Measurements from ENCODE around the gene NLGN4Y.

NLGN4Y gene

DNA sequence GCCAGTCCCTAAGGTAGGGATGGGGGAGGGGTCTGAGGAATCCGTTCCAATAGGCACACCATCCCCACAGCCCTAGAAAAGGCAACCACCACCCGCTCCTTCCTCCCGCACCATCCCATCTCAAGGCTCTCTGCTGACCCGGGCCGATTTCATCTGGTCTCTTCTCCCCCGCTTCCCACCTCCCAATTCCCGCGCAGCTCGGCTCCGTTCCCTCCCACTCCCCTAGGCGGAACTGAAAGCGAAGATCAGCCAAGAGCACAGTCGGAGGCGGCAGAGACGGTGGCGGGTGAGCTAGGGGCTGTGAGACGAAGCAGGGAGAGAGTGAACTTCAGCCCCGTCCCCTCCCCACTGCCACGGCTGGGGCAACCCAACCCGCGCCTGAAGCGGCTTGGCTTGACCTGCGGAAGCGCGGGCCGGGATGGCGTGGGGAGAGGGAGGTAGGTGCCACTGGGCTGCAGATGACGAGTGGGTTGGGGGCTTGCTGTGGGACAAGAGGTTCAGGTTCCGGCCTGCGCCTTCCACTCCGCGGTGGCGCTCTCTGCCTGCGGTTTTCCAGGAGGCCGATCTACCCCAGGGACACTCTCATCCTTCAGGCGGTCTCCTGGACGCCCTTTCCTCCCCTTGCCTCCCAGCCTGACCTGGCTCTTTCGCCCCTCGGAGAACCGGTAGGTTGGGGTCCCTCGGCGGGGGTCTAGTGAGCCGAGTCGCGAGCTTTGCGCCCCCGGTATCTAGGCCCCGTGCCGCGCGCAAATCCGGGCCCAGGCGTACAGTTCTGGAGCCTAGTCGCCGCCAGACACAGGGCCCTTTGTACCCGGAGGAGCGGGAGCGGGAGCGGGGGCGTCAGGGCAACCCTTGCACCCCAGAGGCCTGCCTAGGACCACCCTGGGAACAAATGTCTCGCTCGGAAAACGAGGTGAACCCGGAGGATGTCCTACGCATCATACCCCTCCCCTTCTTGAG is at the start of gene NLGN4Y:
TSS of gene NLGN4Y (plus strand) at position 258 of the 960 bp plus-strand sequence. CDS start 97,591 bp downstream, outside the sequence.
- DNase-seq (ENCODE audit: low read depth in 3 of 3), result peak in 1 of 3 experiments; percentile 1

DNA sequence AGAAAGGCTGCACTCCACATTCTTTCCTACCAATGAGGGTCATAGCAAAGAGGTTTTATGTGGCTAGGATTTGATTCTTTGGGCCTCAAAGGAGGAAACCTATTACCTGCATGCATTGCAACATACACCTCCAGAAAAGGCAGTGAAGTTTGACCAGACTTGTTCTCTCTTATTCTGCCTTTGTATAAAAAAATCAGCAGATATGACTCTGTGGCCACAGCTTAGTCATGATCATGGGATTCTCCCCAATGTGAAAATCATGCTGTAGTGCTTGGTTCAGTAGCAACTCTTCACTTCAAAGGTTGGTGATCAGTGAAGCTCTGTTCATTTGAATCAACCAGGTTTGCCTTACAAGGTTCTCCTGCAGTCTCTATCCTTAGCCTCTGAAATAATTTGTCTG is 38.4 kb upstream of the NLGN4Y start:
- DNase-seq (ENCODE audit: low read depth in 3 of 3), result no peak

DNA sequence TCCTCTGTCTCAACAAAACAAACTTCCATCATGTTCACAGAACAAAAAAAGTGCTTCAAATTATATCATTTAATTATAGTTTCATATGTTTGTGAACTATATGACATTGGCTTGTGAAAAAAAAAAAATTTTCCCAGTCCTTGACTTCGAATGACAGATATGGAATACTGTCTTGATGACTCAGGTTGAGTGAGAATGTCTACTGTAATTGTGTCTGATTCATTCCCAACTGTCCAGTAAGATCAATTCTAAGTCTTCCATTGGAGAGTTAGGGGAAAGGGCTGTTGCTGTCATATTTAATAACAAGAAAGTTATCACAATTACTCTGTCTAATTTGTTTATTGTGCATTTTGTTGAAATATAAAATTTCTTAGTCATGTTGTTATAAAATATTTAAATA is 34.1 kb upstream of the NLGN4Y start:
- DNase-seq (ENCODE audit: low read depth in 3 of 3), result no peak

DNA sequence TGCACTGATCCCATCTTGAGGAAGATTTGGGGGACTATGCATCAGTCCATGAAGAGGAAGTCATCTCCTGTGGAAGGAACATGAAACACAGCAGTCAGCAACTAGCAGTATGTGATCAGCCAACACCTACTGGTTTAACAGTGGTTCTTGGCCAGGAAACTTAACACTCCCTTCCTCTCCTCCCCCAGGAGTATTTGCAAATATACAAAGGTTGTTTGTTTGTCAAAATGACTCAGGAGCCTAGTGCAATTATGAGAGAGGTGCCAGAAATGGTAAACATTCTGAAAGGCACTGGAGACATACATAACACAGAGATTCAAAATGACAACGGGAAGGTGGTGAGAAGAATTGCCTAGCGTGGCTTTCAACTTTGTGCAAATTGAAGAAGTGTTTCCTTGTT is 26.3 kb upstream of the NLGN4Y start:
- DNase-seq (ENCODE audit: low read depth in 3 of 3), result no peak

DNA sequence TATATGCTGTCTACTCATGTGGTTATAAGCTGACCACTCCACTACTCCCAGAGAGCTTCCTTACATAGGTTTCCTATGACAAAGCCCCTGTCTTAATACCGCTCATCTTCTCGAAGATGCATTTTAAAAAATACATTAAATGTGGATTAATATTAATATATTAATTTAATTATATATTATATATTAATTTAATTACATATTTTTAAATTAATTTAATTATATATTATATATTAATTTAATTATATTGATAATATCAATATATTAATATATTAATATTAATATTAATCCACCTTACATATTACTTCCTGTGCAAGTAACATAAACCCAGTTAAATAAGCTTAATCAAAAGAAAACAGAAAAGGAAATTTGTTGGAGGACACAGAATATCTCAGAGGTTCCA is 19.7 kb upstream of the NLGN4Y start:
- no peak for DNase-seq (ENCODE audit: low read depth in 3 of 3)

DNA sequence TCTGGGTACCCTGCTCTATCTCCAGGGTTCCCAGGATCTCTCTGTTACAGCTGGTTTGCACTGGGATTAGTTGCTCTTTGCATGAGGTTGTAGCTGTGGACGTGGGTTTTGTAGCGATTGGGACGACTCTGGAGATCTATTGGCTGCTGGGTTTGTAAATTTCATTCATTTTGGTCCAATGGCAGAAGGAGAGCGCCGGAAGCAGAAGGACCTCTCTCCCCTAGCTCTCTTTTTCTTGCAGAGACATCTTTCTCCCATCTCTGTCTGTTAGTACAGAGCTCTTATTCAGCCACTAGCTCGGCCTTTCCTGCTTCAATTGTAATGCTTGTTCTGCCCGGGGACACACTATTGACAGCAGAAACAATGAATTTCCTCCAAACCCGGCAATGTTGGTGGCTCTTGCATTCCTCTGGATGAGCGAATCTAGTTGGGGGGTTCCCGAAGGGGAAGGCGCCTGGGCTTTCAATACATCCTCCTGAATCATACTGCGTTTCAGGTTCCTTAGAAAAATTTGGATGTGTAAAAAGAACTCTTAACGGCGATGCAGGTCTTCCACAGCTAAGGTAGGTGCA is 1.9 kb upstream of the NLGN4Y start:
- DNase-seq (ENCODE audit: low read depth in 3 of 3), result no peak

DNA sequence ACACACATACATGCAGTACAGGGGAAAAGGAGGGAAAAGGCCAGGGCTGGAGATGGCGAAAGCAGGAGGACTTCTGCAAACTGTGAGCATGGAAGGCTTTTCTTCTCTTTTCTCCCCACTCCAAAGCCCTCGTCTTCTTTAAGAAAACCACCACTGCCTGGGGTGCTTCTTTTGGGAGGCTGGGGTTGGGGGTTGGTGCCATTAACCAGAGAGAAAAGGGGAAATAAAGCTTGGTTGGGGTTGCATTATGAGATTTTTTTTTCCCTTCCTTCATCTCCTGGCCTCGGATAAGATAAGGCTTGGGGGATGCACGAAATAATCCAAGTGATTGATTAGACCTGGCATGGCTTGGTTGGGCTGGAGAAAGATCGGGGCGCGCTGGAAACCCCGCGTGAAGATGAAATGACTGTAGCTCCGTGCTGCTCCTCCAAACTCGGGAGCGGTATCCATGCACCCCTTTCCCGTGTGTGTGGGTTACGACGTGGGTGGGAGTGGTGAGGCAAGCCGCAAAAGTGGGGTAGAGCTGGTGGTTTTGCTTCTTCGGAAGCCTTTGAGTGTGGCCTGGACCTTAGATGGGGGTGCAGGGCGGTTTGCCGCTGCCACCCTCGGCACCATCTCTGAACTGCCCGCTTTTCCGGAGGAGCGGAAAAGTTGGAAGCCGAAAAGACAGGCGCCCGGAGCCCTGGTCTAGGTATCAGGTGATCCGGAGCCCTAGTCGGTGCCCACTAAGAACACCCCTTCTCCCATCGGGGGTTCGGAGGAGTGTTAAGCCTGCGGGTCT is 648 bp upstream of the NLGN4Y start:
- DNase-seq (ENCODE audit: low read depth in 3 of 3), result no peak

DNA sequence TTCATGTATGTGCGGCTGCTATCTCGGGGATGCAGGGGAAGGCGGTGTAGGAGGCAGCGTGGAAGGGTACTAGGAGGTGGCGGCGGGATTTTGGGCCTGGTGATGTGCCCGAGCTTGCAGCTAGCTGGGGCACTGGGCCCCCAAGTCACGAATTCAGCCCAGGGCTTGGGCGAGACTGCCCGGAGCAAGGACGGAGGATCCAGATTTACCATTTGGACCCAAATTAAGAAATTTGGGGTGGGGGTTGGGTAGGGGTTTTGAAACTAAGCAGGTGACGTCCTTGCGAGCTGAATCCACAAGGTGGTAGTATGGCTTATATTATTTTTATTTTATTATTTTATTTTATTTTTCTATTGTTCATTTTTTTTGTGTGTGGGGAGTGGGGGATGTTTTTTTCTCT is 986 bp downstream of the NLGN4Y start:
- DNase-seq (ENCODE audit: low read depth in 3 of 3), result no peak

DNA sequence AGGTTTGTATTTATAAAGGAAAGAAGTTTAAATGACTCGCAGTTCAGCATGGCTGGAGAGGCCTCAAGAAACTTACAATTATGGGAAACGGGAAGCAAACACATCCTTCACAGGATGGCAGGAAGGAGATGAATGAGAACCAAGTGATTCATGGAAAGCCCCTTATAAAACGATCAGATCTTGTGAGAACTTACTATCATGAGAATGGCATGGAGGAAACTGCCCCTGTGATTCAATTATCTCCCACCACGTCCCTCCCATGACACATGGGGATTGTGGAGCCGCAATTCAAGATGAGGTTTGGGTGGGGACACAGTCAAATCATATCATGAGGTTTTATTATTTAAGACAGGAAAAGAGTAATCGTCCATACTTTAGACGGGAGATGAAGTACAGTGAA is 4.0 kb downstream of the NLGN4Y start:
- no peak for DNase-seq (ENCODE audit: low read depth in 3 of 3)

DNA sequence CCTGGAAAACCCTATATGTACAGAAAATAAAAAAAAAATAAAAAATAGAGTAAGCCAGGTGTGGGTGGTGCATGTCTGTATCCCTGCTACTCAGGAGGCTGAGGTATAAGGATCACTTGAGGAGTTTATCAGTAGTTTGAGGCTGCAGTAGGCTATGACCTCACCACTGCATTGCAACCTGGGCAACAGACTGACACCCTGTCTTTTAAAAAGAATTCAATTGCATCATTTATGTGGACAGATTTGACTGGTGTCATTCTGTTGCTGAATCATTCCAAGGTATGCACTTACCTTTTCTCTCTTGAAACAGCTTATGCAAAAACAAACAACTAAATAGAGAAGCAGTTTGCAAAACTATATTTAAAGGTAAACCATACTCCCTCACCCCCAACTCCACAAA is 12.4 kb downstream of the NLGN4Y start:
- DNase-seq (ENCODE audit: low read depth in 3 of 3), result no peak

DNA sequence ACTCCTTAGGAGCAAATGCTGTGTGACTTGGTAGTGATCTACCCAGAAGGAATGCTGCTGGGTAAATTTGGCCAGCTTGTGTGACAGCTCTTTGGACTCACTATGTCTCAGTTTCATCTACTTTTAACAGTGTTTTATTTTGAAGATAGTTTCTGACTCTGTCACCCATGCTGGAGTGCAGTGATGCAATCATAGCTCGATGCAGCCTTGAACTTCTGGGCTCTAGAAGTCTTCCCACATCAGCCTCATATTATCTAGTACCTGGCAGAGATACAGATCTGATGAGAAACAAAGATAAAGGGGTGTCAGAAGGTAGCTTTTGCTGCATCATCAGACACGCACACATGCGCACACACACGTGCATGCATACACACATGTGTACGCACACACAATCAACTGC is 19.2 kb downstream of the NLGN4Y start:
- DNase-seq (ENCODE audit: low read depth in 3 of 3), result no peak

DNA sequence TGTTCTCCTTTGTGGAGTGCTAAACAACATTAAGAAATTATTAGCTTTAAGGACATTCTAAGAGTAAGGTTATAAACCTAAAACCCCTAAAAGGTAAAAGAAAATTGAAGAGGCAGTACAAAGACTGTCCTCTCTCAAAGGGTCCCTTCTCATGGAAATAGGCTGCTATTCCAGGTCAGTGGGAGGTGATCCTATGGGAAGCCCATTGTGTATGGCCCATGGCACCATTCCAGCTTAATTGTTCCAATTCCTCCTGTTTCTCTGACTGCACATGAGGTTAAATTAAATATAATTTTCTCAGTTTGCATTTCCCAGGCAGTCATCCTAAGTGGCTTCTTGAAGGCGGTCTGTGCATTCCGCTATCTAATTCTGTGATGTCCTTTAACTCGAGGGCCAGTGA is 57.0 kb downstream of the NLGN4Y start:
- no peak for DNase-seq (ENCODE audit: low read depth in 3 of 3)

DNA sequence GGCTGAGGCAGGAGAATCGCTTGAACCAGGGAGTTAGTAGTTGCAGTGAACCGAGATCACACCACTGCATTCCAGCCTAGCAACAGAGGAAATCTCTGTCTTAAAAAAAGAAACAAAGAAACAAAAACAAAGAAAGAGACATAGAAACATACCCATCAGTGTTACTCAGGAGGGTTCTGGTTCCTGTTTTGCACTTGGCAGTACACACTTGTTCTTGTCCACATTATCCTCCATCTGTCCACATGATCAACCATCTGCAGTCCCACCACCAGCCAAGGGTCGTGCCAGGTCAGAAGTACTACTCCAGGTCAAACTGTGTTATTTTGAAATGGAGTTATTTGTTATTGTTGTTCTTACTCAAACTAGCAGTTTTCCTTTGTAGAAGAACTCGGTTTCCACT is 62.4 kb downstream of the NLGN4Y start:
- DNase-seq (ENCODE audit: low read depth in 3 of 3), result no peak

DNA sequence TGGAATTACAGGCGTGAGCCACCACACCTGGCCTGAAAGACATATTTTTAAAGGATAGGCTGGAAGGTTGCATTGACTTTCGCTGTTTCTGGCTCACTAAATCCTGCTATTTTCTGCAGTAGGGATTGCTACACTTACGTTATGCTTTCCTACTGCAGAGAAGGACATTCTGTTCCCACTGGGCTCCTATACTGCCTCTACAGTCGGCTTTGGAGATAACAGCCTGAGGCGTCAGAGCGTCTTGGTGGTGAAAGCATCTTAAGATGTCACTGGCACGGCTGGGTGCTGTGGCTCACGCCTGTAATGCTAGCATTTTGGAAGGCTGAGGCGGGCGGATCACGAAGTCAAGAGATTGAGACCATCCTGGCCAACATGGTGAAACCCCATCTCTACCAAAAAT is 77.0 kb downstream of the NLGN4Y start:
- no peak for DNase-seq (ENCODE audit: low read depth in 3 of 3)

DNA sequence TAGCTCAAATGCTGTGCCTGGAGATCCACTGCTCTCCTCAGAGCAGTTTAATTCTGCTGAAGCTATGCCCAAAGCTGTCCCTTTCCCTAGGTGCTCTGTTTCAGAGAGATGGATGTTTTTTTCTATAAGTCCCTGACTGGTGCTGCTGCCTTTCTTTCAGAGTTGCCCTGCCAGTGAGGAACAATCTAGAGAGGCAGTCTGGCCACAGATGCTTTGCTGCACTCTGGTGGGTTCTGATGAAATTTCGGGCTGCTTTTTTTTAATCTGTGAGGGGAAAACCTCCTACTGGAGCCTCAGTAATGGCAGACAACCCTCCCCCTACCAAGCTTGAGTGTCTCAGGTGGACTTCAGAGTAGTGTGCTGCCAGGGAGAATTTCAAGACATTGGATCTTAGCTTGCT is 93.3 kb downstream of the NLGN4Y start:
- DNase-seq (ENCODE audit: low read depth in 3 of 3), result no peak

DNA sequence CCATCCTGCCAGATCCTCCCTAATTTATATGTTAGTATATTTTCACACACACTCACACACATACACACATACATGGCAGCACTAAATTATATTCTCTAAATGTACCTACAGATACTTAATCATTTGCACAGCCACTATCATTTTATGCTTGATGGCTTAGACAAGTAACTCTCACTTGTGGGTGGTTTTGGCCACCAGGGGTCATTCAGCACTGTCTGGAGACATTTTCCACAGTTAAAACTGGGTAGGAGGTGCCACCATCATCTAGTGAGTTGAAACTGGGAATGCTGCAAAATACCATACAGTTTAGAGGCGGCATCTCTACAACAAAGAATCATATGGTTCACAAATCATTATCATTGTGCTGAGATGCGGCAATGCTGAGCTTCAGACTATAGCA is 94.2 kb downstream of the NLGN4Y start:
- DNase-seq (ENCODE audit: low read depth in 3 of 3), result no peak

DNA sequence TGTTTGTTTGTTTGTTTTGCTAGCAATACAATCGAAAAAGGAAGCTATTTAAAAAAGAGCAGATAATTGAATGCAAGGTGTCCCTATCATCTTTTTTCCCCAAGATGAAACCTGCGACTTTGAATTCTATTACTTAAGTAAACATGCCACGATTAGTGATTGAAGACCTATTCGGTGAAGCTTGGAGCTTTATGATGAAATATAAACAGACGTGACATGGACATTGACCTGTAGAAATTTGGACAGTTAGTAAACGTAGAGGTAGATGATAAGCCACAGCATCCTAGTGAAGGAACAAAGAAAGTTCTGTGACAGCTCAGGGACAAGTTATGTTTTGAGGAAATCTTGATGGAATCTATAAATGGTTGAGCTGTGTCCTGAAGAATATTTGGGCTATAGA is 103.9 kb downstream of the NLGN4Y start:
- no peak for DNase-seq (ENCODE audit: low read depth in 3 of 3)

DNA sequence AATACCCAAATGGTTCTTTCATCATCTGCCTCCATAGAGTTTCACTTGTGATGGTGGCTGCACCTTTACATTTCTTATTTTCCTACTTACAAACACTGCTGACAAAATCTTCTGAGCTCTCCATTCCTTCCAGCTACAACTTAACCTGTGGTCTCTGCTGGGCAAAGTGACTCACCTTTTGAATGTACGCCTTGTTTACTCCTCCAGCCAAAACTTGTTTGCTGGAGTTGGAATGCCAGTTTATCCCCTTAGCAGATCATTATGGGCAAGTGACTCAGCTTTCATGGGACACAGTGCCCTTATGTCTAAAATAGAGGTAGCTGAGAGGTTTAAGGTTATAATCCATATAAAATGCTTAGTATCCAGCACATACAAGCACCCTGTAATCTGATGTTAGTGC is 107.3 kb downstream of the NLGN4Y start:
- no peak for DNase-seq (ENCODE audit: low read depth in 3 of 3)

DNA sequence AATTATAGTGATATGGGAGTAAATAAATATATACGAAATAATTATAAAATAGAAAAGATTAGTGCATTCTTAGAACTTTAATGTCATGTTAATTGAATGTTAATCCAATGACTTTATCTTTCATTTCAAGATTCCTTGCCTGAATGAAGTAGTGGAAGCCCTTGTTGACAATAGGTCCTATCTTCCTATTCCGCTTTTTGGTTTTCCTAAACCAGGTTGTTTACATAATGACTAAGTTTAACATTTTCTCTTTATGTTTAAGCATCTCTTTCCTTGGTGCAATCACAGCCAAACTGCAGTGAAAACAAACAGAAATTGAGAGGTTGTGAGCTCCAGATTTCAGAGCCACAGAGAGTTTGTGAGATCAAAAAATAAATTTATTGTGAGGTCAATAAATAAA is 109.4 kb downstream of the NLGN4Y start:
- DNase-seq (ENCODE audit: low read depth in 3 of 3), result no peak

DNA sequence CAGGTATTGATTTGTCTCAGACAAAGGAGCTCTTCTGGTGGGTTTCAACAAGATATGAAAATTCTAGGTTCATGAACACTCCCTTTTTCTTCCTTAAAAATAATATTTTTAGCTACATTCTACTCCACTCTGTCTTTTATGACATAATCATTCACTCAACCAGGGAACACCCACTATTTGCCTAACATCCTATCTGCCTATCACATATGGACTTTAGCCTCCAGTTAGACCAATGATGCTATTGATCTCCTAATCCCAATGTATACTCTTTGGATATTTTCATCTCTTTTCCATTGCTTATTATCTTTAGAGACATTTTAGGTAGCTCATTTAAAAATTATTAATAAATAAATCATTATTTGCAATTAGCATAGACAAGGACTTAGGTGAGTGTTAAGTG is 110.6 kb downstream of the NLGN4Y start:
- no peak for DNase-seq (ENCODE audit: low read depth in 3 of 3)

DNA sequence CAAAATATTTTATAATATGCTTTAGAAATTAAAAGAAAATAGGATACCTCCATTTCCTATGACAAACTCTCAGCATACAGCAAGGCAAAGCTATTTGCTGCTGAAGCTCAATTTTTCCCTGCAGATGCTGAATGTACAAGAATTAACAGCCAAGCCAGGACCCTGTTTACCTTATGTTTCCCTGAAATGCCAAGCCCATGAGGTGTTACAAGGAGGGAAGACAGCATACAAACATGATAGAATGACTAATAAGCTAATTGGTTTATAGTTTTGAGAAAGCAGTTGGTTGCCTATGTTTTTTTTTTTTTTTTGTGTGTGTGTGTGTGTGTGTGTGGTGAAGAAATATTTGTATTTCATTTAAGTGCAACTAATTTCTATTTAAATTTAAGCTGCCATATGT is 113.2 kb downstream of the NLGN4Y start:
- DNase-seq (ENCODE audit: low read depth in 3 of 3), result no peak

DNA sequence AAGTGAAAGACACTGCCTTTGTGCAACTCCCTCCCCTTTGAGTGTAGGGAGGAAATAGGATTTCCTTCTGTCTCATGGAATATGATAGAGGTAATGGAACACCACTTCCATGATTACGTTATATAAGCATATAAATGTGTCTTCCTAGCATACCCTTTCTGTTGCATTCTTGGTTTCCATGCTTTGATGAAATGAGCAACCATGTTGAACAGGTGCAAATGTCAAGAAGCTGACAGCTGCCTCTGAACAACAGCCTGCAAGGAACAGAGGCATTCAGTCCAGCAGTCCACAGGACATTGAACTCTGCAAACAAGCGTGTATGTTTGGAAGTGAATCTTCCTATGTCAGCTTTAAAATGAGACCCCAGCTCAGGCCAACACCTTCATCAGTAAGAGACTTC is 117.5 kb downstream of the NLGN4Y start:
- DNase-seq (ENCODE audit: low read depth in 3 of 3), result no peak

All from stimulated activated CD4-positive, alpha-beta T cell treated with anti-CD3 and anti-CD28 coated beads, TNF-alpha, amount 100 ng/mL, for 4 hours (primary cell).